A549 (cell line): Measurements from ENCODE around the gene FERMT3. TPM values are rescaled to one million over a fixed set of nuclear protein-coding genes. Genes with fewer than 3 reads are reported as not detected.

Source experiments
- ATAC-seq, 2 experiments: fragments of 200-7000 bp in 1 of 2; fragments of >200 bp in 1 of 2; cut with Nextera tagmentation in 1 of 2; cut with Tn5 transposase in 1 of 2; 3 replicates each; pipeline versions ENCODE4 v1.8.0 to v1.9.1; 2018 to 2020; ENCODE audit warnings: mild to moderate bottlenecking in 1 of 2, moderate library complexity in 1 of 2
- CTCF ChIA-PET: fragments of 300-600 bp; sonication (Branson Sonifier 250); formaldehyde crosslinking; extraction: SDS; loops from one replicate; lab custom pipeline; 2021; ENCODE audit warnings: antibody characterized with exemption, inconsistent platforms; lab: Yijun Ruan, JAX
- POLR2A ChIA-PET: fragments of 350-600 bp; formaldehyde crosslinking; extraction: SDS; loops from one replicate; lab custom pipeline; 2021; ENCODE audit warnings: antibody characterized with exemption, inconsistent platforms; lab: Yijun Ruan, JAX
- DNase-seq, 2 experiments: peaks; one replicate each; pipeline versions ENCODE4 v3.0.0 to v3.0.0-alpha.2; 2011 to 2016; ENCODE audit warnings: low read depth in 1 of 2, low spot score in 1 of 2
- FAIRE-seq: peaks from 2 replicates; lab custom pipeline; 2011; peaks lifted over from hg19 to GRCh38; lab: Jason Lieb, UNC
- H3K27ac ChIP-seq, 2 experiments: fragments of >200 bp; sonication (Bioruptor Twin); formaldehyde crosslinking; 3 replicates each; pipeline ENCODE4 v1.5.1; 2016 to 2017
- H3K4me1 ChIP-seq: fragments of >200 bp; sonication (Bioruptor Twin); formaldehyde crosslinking; 3 replicates; pipeline ENCODE4 v1.6.1; 2016
- H3K4me2 ChIP-seq: fragments of >200 bp; sonication (Bioruptor Twin); formaldehyde crosslinking; 3 replicates; pipeline ENCODE4 v1.6.1; 2016
- H3K4me3 ChIP-seq: fragments of >200 bp; sonication (Bioruptor Twin); formaldehyde crosslinking; 3 replicates; pipeline ENCODE4 v1.5.1; 2016
- H3K9me3 ChIP-seq: fragments of >200 bp; sonication (Bioruptor Twin); formaldehyde crosslinking; 3 replicates; pipeline ENCODE4 v1.6.1; 2016
- BHLHE40 ChIP-seq: IDR thresholded peaks from 2 replicates; pipeline ENCODE4 v1.6.1; 2012; ENCODE audit warnings: low read depth, low read length, inconsistent platforms
- CBX8 ChIP-seq: fragments of 200-600 bp; sonication (generic); IDR thresholded peaks from 2 replicates; pipeline ENCODE4 v1.6.1; 2016
- CEBPB ChIP-seq, 2 experiments: fragments of >200 bp in 1 of 2; sonication (Bioruptor Twin) in 1 of 2; formaldehyde crosslinking in 1 of 2; IDR thresholded peaks; 2 replicates each; pipeline ENCODE4 v1.6.1; 2012 to 2016
- CHD2 ChIP-seq: fragments of 150-350 bp; IDR thresholded peaks from 2 replicates; pipeline ENCODE4 v1.6.1; 2014; ENCODE audit warnings: low read length; ENCODE audit not compliant: partially characterized antibody
- EP300 ChIP-seq, 2 experiments: fragments of >200 bp; sonication (Bioruptor Twin); formaldehyde crosslinking; IDR thresholded peaks; 2 replicates in 1 of 2; 3 replicates in 1 of 2; pipeline ENCODE4 v1.6.1; 2016 to 2017
- FOSL2 ChIP-seq, 2 experiments: fragments of 450-650 bp in 1 of 2; fragments of >200 bp in 1 of 2; sonication (Bioruptor Twin) in 1 of 2; formaldehyde crosslinking; IDR thresholded peaks; 2 replicates each; pipeline versions ENCODE4 v1.5.0 to v1.6.1; 2016 to 2020; ENCODE audit warnings: mild to moderate bottlenecking in 1 of 2, moderate library complexity in 1 of 2
- FOXS1 ChIP-seq: fragments of 250-450 bp; sonication (Bioruptor Pico); IDR thresholded peaks from 2 replicates; pipeline ENCODE4 v1.5.0; 2020; ENCODE audit warnings: mild to moderate bottlenecking, moderate library complexity
- HDAC2 ChIP-seq: fragments of 200-600 bp; sonication (generic); IDR thresholded peaks from 2 replicates; pipeline ENCODE4 v1.6.1; 2016
- KDM5A ChIP-seq: fragments of 200-600 bp; sonication (generic); IDR thresholded peaks from 2 replicates; pipeline ENCODE4 v1.6.1; 2016; ENCODE audit warnings: antibody characterized with exemption, mild to moderate bottlenecking
- MAFK ChIP-seq: fragments of 450-650 bp; IDR thresholded peaks from 2 replicates; pipeline ENCODE4 v1.6.1; 2014; ENCODE audit not compliant: partially characterized antibody
- MYC ChIP-seq: IDR thresholded peaks from 2 replicates; pipeline ENCODE4 v1.6.1; 2012; ENCODE audit warnings: mild to moderate bottlenecking, inconsistent platforms, low read length, improper control_type of control experiment, borderline replicate concordance
- NPAS2 ChIP-seq: fragments of 250-450 bp; sonication (Bioruptor Pico); IDR thresholded peaks from 2 replicates; pipeline ENCODE4 v1.8.0; 2022; ENCODE audit warnings: mild to moderate bottlenecking, moderate library complexity, borderline replicate concordance
- POLR2A ChIP-seq: IDR thresholded peaks from 2 replicates; pipeline ENCODE4 v1.6.1; 2012; ENCODE audit warnings: mild to moderate bottlenecking, low read length
- RAD21 ChIP-seq, 2 experiments: fragments of >200 bp in 1 of 2; sonication (Bioruptor Twin) in 1 of 2; formaldehyde crosslinking in 1 of 2; IDR thresholded peaks in 1 of 2; conservative IDR thresholded peaks in 1 of 2; 2 replicates in 1 of 2; 3 replicates in 1 of 2; pipeline ENCODE4 v1.6.1; 2012 to 2018; ENCODE audit warnings: inconsistent platforms in 1 of 2
- RARB ChIP-seq: fragments of 250-450 bp; sonication (Bioruptor Pico); IDR thresholded peaks from 2 replicates; pipeline ENCODE4 v1.8.0; 2021; ENCODE audit warnings: mild to moderate bottlenecking, moderate library complexity
- RFX5 ChIP-seq: fragments of 450-650 bp; IDR thresholded peaks from 2 replicates; pipeline ENCODE4 v1.7.1; 2014; ENCODE audit warnings: antibody characterized with exemption, mild to moderate bottlenecking, moderate library complexity
- SMC3 ChIP-seq: fragments of >200 bp; sonication (Bioruptor Twin); formaldehyde crosslinking; IDR thresholded peaks from 3 replicates; pipeline ENCODE4 v1.6.1; 2018; ENCODE audit warnings: inconsistent platforms
- ZC3H11A ChIP-seq: fragments of 450-650 bp; IDR thresholded peaks from 2 replicates; pipeline ENCODE4 v1.6.1; 2014; ENCODE audit warnings: antibody characterized with exemption, mild to moderate bottlenecking
- WGBS: methylation state at CpG from one replicate; pipeline ENCODE4 v1.1.6; 2017; ENCODE audit errors: missing lambda C conversion rate; 5-methylcytosine and 5-hydroxymethylcytosine counted together
- polyA plus RNA-seq, 4 experiments: library from polyadenylated mRNA; depleted of rRNA in 3 of 4; stranded (reverse); fragments of >200 nt; fragmentation: RNase III in 1 of 4; extraction: RNeasy Plus Mini Kit Qiagen cat#74134 plus additional on column Dnase treatment in 1 of 4; gene quantifications; 2 replicates in 3 of 4; 3 replicates in 1 of 4; pipeline ENCODE4 v1.2.3, GENCODE V29; 2011 to 2017
- TF ChIP-seq, protein P1 (sequence below): IDR thresholded peaks from 2 replicates; pipeline ENCODE4 v1.6.1; 2012
- TF ChIP-seq, protein P2 (sequence below): fragments of 200-600 bp; sonication (generic); IDR thresholded peaks from 2 replicates; pipeline ENCODE4 v1.6.1; 2016; ENCODE audit warnings: antibody characterized with exemption, mild to moderate bottlenecking, moderate library complexity
- TF ChIP-seq, protein P3 (sequence below): fragments of >200 bp; sonication (Bioruptor Twin); formaldehyde crosslinking; IDR thresholded peaks from 2 replicates; pipeline ENCODE4 v1.6.1; 2016
- TF ChIP-seq, protein P4 (sequence below): IDR thresholded peaks from 2 replicates; pipeline ENCODE4 v1.6.1; 2012; ENCODE audit warnings: low read depth, borderline replicate concordance
- TF ChIP-seq, protein P5 (sequence below): IDR thresholded peaks from 2 replicates; pipeline ENCODE4 v1.6.1; 2012

The FERMT3 gene
- polyA plus RNA-seq, 2 of the 4 experiments (the other 2 are of a cell fraction), result 0.56 to 2.1 TPM

DNA sequence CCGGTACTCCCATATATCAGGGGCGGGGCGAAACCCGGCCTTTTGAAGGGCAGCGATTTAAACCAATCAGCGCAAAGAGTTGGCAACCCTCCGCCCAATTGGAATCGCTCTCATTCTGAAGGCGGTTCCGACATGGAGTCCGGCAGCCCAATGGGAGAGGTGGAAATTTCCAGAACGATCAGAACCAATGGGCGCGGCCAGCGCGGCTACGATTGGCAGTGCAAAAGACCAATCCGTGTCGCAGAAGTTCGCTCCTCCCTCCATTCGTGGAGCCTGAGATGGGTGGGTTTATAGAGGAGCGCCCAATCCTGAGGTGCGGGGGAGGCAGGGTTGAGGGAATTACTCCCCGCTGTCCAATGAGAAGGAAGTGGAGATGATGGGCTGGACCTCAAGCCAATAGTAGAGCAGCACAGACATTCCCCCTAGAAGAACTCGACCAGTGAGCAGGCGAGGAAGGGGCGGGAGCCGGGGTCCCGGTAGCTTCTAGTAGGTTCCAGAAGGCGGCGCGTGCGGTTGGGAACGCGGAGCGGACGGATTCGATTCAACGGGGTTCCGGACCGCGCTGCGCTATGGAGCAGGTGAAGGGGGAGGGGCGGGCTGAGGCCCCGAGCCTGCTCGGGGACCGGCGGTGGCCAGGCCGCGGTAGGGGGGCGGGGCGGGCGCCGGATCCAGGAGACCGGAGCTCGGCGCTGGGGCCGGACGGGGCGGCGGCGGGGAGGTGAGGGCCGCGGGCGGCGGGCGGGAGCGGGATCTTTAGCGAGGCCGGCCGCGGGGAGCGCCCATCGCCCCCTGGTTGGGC lies 20.6 kb upstream of the FERMT3 start, which contains the start of gene STIP1:
TSS of gene STIP1 (plus strand) at position 479 of the 799 bp plus-strand sequence. CDS start at position 570, 91 bp downstream.
- H3K4me1 ChIP-seq, result peaks cover 26% of the 10 kb centered on the region

DNA sequence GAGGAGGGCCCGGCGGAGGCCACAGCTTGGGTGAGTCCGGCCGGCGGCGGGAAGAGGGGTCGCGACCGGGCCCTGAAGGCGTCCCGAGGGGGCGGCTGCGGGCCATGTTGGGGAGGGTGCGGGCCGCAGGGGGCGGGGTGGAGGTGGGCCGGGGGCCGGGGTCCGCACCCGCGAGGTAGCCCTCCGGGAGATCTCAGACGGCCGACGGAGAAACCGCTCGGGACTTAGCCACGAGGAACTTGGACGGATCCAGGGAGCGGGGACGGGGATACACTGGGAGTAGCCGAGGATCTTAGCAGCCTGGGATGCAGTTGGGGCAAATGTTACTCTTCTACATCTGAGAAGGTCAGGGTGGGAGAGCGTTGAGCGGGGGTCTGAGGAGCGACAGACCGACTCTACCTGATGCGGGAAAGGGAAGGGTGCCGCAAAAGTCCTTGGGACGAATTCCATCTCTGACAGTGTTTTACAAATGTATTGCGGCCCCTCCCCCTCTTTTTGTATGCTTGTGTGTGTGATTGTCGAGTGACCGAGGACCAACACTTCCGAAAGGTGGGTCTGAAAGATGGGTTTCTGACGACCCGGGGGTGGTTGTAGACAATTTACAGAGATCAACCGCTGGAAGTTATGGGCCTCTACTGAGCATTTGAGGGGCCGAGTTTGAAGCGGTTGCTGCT lies 19.9 kb upstream of the FERMT3 start:
- H3K4me2 ChIP-seq, result no peak overlapping the region
- peak in 1 of 2 experiments; percentile 0; a peak in 1 of 6 replicates for ATAC-seq
- H3K4me1 ChIP-seq, result peaks cover 20% of the 10 kb centered on the region
- no peak for TF ChIP-seq RFX5
- no peak for TF ChIP-seq BHLHE40
- no peak for TF ChIP-seq ZC3H11A
- TF ChIP-seq RAD21 (conservative IDR thresholded peaks at IDR 0.05 in 1 of 2, IDR thresholded peaks at IDR 0.05 in 1 of 2), result no peak
- TF ChIP-seq NPAS2 (CRISPR knock-in tag), result no peak
- TF ChIP-seq RARB (CRISPR knock-in tag), result no peak
- no peak for TF ChIP-seq CBX8
- TF ChIP-seq SMC3, result no peak
- TF ChIP-seq, protein P1, sequence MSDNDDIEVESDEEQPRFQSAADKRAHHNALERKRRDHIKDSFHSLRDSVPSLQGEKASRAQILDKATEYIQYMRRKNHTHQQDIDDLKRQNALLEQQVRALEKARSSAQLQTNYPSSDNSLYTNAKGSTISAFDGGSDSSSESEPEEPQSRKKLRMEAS, result no peak
- TF ChIP-seq KDM5A, result no peak
- TF ChIP-seq HDAC2, result no peak
- TF ChIP-seq, protein P2, sequence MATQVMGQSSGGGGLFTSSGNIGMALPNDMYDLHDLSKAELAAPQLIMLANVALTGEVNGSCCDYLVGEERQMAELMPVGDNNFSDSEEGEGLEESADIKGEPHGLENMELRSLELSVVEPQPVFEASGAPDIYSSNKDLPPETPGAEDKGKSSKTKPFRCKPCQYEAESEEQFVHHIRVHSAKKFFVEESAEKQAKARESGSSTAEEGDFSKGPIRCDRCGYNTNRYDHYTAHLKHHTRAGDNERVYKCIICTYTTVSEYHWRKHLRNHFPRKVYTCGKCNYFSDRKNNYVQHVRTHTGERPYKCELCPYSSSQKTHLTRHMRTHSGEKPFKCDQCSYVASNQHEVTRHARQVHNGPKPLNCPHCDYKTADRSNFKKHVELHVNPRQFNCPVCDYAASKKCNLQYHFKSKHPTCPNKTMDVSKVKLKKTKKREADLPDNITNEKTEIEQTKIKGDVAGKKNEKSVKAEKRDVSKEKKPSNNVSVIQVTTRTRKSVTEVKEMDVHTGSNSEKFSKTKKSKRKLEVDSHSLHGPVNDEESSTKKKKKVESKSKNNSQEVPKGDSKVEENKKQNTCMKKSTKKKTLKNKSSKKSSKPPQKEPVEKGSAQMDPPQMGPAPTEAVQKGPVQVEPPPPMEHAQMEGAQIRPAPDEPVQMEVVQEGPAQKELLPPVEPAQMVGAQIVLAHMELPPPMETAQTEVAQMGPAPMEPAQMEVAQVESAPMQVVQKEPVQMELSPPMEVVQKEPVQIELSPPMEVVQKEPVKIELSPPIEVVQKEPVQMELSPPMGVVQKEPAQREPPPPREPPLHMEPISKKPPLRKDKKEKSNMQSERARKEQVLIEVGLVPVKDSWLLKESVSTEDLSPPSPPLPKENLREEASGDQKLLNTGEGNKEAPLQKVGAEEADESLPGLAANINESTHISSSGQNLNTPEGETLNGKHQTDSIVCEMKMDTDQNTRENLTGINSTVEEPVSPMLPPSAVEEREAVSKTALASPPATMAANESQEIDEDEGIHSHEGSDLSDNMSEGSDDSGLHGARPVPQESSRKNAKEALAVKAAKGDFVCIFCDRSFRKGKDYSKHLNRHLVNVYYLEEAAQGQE, result no peak
- TF ChIP-seq MAFK, result no peak
- TF ChIP-seq EP300 (IDR thresholded peaks at IDR 0.05), result no peak
- TF ChIP-seq, protein P3, sequence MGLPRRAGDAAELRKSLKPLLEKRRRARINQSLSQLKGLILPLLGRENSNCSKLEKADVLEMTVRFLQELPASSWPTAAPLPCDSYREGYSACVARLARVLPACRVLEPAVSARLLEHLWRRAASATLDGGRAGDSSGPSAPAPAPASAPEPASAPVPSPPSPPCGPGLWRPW, result no peak
- TF ChIP-seq, all 56 proteins: peak for 0
- no peaks in the 10 kb centered on the region for H3K9me3 ChIP-seq
- no peak overlapping the region; a peak in 1 of 6 replicates for H3K27ac ChIP-seq
- H3K4me3 ChIP-seq, result no peak overlapping the region
- ChIA-PET CTCF (interaction anchor here (1.0 to 3.4 kb wide), 6 partner anchors 11 to 188 kb away, joined by 3 to 29 read pairs (median 6); partner anchors contain the start of gene FERMT3), POLR2A (interaction anchor here (1.0 to 2.3 kb wide), 11 partner anchors 11 to 130 kb away, joined by 3 to 22 read pairs (median 7); partner anchors contain the start of genes FKBP2, MACROD1, NUDT22 and PPP1R14B)
- WGBS, result 3% methylated on average over 30 of the region's 48 CpGs
- DNase-seq, result no peak
- FAIRE-seq, result no peak

More for the DNA sequence above, 20.6 kb upstream of the FERMT3 start, which contains the start of gene STIP1:
- peak within 1 kb of the TSS; percentile 52 for H3K4me3 ChIP-seq
- ChIA-PET CTCF (interaction anchor here (0.8 to 3.4 kb wide), 16 partner anchors 10 to 188 kb away, joined by 3 to 29 read pairs (median 4); partner anchors contain the start of genes FERMT3, FKBP2 and MACROD1), POLR2A (interaction anchor here (0.6 to 2.3 kb wide), 20 partner anchors 10 to 247 kb away, joined by 3 to 22 read pairs (median 4); partner anchors contain the start of genes COX8A, FKBP2, GPR137 and MACROD1)
- 1% methylated on average over 28 of the region's 74 CpGs for WGBS
- peak within 1 kb of the TSS; percentile 79 to 96 for H3K27ac ChIP-seq
- ATAC-seq (peak; percentile 84 to 93), FAIRE-seq (peak; percentile 85), DNase-seq (peak; percentile 99 to 100)
- H3K4me2 ChIP-seq, result peak within 1 kb of the TSS; percentile 81
- TF ChIP-seq FOXS1 (CRISPR knock-in tag) (no peak), MYC (peak; percentile 71; the same call in 1 of the 2 replicates), CEBPB (IDR thresholded peaks at IDR 0.05) (no peak), RAD21 (conservative IDR thresholded peaks at IDR 0.05 in 1 of 2, IDR thresholded peaks at IDR 0.05 in 1 of 2) (no peak), CHD2 (peak; percentile 52), FOSL2 (IDR thresholded peaks at IDR 0.05) (no peak), FOSL2 (CRISPR knock-in tag; IDR thresholded peaks at IDR 0.05) (no peak), POLR2A (peak; percentile 79)
- TF ChIP-seq, protein P4, sequence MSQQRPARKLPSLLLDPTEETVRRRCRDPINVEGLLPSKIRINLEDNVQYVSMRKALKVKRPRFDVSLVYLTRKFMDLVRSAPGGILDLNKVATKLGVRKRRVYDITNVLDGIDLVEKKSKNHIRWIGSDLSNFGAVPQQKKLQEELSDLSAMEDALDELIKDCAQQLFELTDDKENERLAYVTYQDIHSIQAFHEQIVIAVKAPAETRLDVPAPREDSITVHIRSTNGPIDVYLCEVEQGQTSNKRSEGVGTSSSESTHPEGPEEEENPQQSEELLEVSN, result peak; percentile 58; the same call in 1 of the 2 replicates
- TF ChIP-seq, protein P1, result peak; percentile 93
- TF ChIP-seq, protein P5, sequence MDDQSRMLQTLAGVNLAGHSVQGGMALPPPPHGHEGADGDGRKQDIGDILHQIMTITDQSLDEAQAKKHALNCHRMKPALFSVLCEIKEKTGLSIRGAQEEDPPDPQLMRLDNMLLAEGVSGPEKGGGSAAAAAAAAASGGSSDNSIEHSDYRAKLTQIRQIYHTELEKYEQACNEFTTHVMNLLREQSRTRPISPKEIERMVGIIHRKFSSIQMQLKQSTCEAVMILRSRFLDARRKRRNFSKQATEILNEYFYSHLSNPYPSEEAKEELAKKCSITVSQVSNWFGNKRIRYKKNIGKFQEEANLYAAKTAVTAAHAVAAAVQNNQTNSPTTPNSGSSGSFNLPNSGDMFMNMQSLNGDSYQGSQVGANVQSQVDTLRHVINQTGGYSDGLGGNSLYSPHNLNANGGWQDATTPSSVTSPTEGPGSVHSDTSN, result peak; percentile 98
- no peaks in the 10 kb centered on the region for H3K9me3 ChIP-seq
